GM23338 (cell line): ENCODE results near the gene GOLGA8B. TPM values are rescaled to one million over a fixed set of nuclear protein-coding genes. Genes with fewer than 3 reads are reported as not detected.
A peak's percentile ranks its signal among the peaks of the same experiment; 100 is the strongest.
"Not testable (repeated sequence)": the region's sequence is repeated elsewhere in the genome, so short reads cannot be mapped to it uniquely, and the experiment has no call there.

Experiments used
- ATAC-seq: fragments of 200-7000 bp; cut with Tn5 transposase; 3 replicates; pipeline ENCODE4 v1.9.1; 2020
- DNase-seq: peaks from one replicate; pipeline ENCODE4 v3.0.0-alpha.2; 2015; ENCODE audit warnings: low spot score
- H2AFZ ChIP-seq: fragments of 200-600 bp; sonication (generic); 2 replicates; pipeline ENCODE4 v1.8.0; 2016; ENCODE audit warnings: antibody characterized with exemption, mild to moderate bottlenecking, moderate library complexity
- H3F3A ChIP-seq: fragments of 200-600 bp; sonication (generic); replicated peaks from 2 replicates; pipeline ENCODE4 v1.8.0; 2017; ENCODE audit warnings: antibody characterized with exemption, mixed run types, low read depth
- H3K27ac ChIP-seq: fragments of 200-600 bp; sonication (generic); 2 replicates; pipeline ENCODE4 v1.6.1; 2016; ENCODE audit warnings: low read depth
- H3K27me3 ChIP-seq: fragments of 200-600 bp; sonication (generic); 2 replicates; pipeline ENCODE4 v1.8.0; 2016; ENCODE audit warnings: mild to moderate bottlenecking, mixed run types, moderate library complexity; ENCODE audit not compliant: insufficient read depth
- H3K36me3 ChIP-seq: fragments of 200-600 bp; sonication (generic); 2 replicates; pipeline ENCODE4 v1.8.0; 2016; ENCODE audit warnings: mild to moderate bottlenecking; ENCODE audit not compliant: insufficient read depth
- H3K4me1 ChIP-seq: fragments of 200-600 bp; sonication (generic); 2 replicates; pipeline ENCODE4 v1.8.0; 2016; ENCODE audit warnings: mild to moderate bottlenecking, moderate library complexity; ENCODE audit not compliant: insufficient read depth
- H3K4me2 ChIP-seq: fragments of 200-600 bp; sonication (generic); 2 replicates; pipeline ENCODE4 v1.7.1; 2017; ENCODE audit warnings: mixed run types
- H3K4me3 ChIP-seq: fragments of 200-600 bp; sonication (generic); 2 replicates; pipeline ENCODE4 v1.6.1; 2016; ENCODE audit warnings: mixed run types
- H3K79me2 ChIP-seq: fragments of 200-600 bp; sonication (generic); replicated peaks from 2 replicates; pipeline ENCODE4 v1.8.0; 2017; ENCODE audit warnings: mild to moderate bottlenecking; ENCODE audit not compliant: insufficient read depth
- H3K9me2 ChIP-seq: fragments of 200-600 bp; sonication (generic); 2 replicates; pipeline ENCODE4 v1.8.0; 2017; ENCODE audit not compliant: insufficient read depth
- H4K20me1 ChIP-seq: fragments of 200-600 bp; sonication (generic); replicated peaks from 2 replicates; pipeline ENCODE4 v1.8.0; 2017; ENCODE audit warnings: mild to moderate bottlenecking; ENCODE audit not compliant: insufficient read depth
- H3K27ac Mint-ChIP-seq: 2 replicates; pipeline ENCODE4 v1.8.0; 2020; ENCODE audit warnings: inconsistent platforms, mild to moderate bottlenecking, moderate library complexity, mixed read lengths
- H3K27me3 Mint-ChIP-seq: 3 replicates; pipeline ENCODE4 v1.8.0; 2022; ENCODE audit warnings: low read depth, mild to moderate bottlenecking, moderate library complexity, mixed read lengths, inconsistent platforms; ENCODE audit not compliant: insufficient read depth, poor library complexity
- H3K36me3 Mint-ChIP-seq: 3 replicates; pipeline ENCODE4 v1.8.0; 2021; ENCODE audit warnings: low read depth, mild to moderate bottlenecking, inconsistent platforms, moderate library complexity, mixed read lengths
- H3K4me1 Mint-ChIP-seq: 3 replicates; pipeline ENCODE4 v1.8.0; 2020; ENCODE audit warnings: mild to moderate bottlenecking, inconsistent platforms, mixed read lengths
- H3K4me3 Mint-ChIP-seq: 3 replicates; pipeline ENCODE4 v1.8.0; 2021; ENCODE audit warnings: moderate library complexity, mild to moderate bottlenecking, inconsistent platforms, mixed read lengths
- H3K9me3 Mint-ChIP-seq: 3 replicates; pipeline ENCODE4 v1.8.0; 2020; ENCODE audit warnings: moderate library complexity, mild to moderate bottlenecking, inconsistent platforms, mixed read lengths
- JUNB ChIP-seq: IDR thresholded peaks from one replicate; pipeline ENCODE4 v1.6.1; 2016; ENCODE audit warnings: antibody characterized with exemption; ENCODE audit not compliant: unreplicated experiment
- ZNF462 ChIP-seq: fragments of 250-450 bp; sonication (Bioruptor Pico); IDR thresholded peaks from 2 replicates; pipeline ENCODE4 v1.5.0; 2020; ENCODE audit warnings: mild to moderate bottlenecking, moderate library complexity
- polyA plus RNA-seq: library from polyadenylated mRNA; unstranded; fragments of >200 nt; fragmentation: Nextera tagmentation; extraction: Ambion mirVana; gene quantifications from 2 replicates; pipeline ENCODE4 v1.2.1, GENCODE V29; 2016
- total RNA-seq: library from RNA; depleted of rRNA; stranded (reverse); fragments of >200 nt; shearing (Covaris generic); gene quantifications from 2 replicates; pipeline ENCODE4 v1.2.3, GENCODE V29; 2014

Gene GOLGA8B
- total and polyA plus RNA-seq, 2 experiments from 2014 or later = 44.9 to 50.2 TPM

DNA sequence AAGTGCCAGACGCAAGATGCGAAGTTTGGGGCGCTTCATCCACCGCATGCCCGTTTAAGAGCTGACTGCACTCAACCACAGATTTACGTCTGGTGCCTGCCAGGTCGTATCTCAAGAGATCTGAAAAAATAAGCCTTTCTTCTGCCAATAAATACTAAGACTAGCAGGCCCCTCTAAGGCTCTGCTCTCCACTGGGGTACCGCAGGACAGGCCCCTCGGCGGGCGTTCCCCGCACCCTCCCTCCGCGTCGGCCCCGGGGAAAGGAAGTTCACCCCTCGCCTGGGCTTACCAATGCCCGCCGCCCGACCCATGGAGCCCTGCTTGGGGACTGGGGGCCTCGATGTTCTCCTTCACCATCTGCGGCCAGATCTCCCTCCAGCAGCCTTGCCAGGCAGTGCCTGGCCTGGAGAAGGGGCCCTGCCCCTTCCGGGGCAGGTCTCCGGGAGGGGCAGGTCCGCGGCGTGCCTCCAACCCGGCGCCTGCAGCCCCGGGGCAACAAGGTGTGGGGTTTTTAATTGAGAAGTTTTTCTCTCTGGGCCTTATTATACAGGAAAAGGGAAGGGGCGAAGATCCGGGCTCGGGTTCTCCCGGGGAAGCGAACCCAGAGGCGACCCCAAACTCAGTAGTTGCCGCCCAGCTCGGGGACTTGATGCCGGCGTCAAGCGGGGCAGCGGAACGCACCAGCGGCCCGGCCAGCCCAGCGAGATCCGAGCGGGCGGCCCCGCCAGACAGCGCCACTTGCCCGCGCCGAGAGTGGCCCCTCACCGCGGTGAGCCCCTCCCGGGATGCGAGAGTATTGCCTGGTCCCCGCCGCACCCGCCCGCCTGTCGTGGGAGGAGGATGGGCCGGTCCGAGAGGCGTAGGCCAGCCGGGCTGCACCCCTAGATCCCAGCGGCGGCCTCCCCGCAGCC lies 735 bp downstream of the GOLGA8B start (continued):
- TF ChIP-seq ZNF462 (no peak), JUNB (no peak)

- Mint-ChIP-seq H3K27me3 (peaks cover 23% of the 10 kb centered on the region), H3K4me1 (peaks cover 30% of the 10 kb centered on the region), H3K4me3 (peak overlapping the region; percentile 82)
- not testable (repeated sequence) for H3K4me1 ChIP-seq, H3F3A ChIP-seq, DNase-seq, H3K9me2 ChIP-seq, H3K27ac ChIP-seq, H3K9me3 Mint-ChIP-seq, H3K27ac Mint-ChIP-seq, H3K36me3 ChIP-seq, H4K20me1 ChIP-seq, H3K36me3 Mint-ChIP-seq, ATAC-seq
- peak overlapping the region; percentile 92 for H3K4me2 ChIP-seq
- H3K4me3 ChIP-seq = peak overlapping the region; percentile 87
- peaks cover 31% of the 10 kb centered on the region for H3K27me3 ChIP-seq
- 0 out of 2 replicates have a peak overlapping the region, but pooled peaks have one; percentile 69 for H2AFZ ChIP-seq
- H3K79me2 ChIP-seq = peaks cover 17% of the 10 kb centered on the region
Observed at GRCh38 chr15:34581687-34582460, 1.6 kb downstream of the GOLGA8B start.
